Vagina (tissue), 2 donors: Measurements from ENCODE around the gene SPINK1. TPM values are rescaled to one million over a fixed set of nuclear protein-coding genes. Genes with fewer than 3 reads are reported as not detected.
"Not testable (repeated sequence)": the region's sequence is repeated elsewhere in the genome, so short reads cannot be mapped to it uniquely, and the experiment has no call there.

Experiments
- DNase-seq, 2 donors: peaks; one replicate each; pipeline ENCODE4 v3.0.0-alpha.2; 2017; ENCODE audit errors: extremely low spot score in 2 of 2
- H3K27ac ChIP-seq: fragments of 200-600 bp; sonication (generic); one replicate; pipeline ENCODE4 v1.5.1; 2019
- H3K27me3 ChIP-seq: fragments of 200-600 bp; sonication (generic); one replicate; pipeline ENCODE4 v1.5.1; 2019
- H3K36me3 ChIP-seq, 2 donors: fragments of 200-600 bp; sonication (generic); one replicate each; pipeline ENCODE4 v1.5.1; 2017 to 2019
- H3K4me1 ChIP-seq: fragments of 200-600 bp; sonication (generic); one replicate; pipeline ENCODE4 v1.5.1; 2019
- H3K4me3 ChIP-seq, 2 donors: fragments of 200-600 bp; sonication (generic); 1 replicate in 1 of 2; 2 replicates in 1 of 2; pipeline ENCODE4 v1.5.1; 2016 to 2019
- H3K9me3 ChIP-seq: fragments of 200-600 bp; sonication (generic); one replicate; pipeline ENCODE4 v1.5.1; 2019
- CTCF ChIP-seq, 3 experiments: fragments of 450-650 bp in 2 of 3; fragments of 200-600 bp in 1 of 3; sonication (generic) in 1 of 3; IDR thresholded peaks; one replicate each; pipeline ENCODE4 v1.5.1; 2017 to 2019; ENCODE audit warnings: antibody characterized with exemption in 3 of 3, mild to moderate bottlenecking in 2 of 3, moderate library complexity in 2 of 3
- POLR2A ChIP-seq, 2 donors: fragments of 450-650 bp; IDR thresholded peaks; one replicate each; pipeline ENCODE4 v1.6.1; 2017; ENCODE audit warnings: antibody characterized with exemption in 2 of 2, mild to moderate bottlenecking in 2 of 2, moderate library complexity in 2 of 2
- POLR2AphosphoS5 ChIP-seq, 2 donors: sonication (generic); formaldehyde crosslinking; IDR thresholded peaks; one replicate each; pipeline ENCODE4 v1.9.0; 2017; ENCODE audit warnings: antibody characterized with exemption in 2 of 2, mild to moderate bottlenecking in 2 of 2, low read depth in 1 of 2; ENCODE audit not compliant: insufficient read depth in 1 of 2
- intact Hi-C: fragments of 100-400 bp; cut with DNase I; formaldehyde crosslinking; loops from one replicate; pipeline ENCODE4 v1.15.1; 2023
- total RNA-seq: library from RNA; depleted of rRNA; stranded (reverse); fragments of >200 nt; gene quantifications from one replicate; pipeline ENCODE4 v1.2.3, GENCODE V29; 2016

Gene SPINK1
- total RNA-seq, 1 donor from 2014 or later, result not detected

DNA sequence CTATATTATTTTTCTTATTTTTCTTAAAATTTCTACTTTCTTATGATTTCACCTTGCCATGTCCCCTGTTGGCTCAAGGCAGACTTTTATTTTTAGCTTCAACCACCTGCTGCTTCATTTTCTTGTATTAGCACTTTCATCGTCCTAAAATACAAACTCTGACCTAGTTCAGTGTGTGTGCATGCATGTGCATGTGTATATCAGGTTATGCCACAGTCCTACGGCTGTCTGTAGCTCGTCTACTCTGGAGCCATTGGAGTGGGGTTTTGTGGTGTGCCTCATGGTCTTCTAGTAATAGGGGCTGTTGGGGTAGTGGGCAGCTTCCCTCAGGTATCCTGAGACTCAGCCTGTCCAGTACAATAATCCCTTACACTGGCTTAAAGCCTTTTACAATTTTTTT, 13.4 kb upstream of the SPINK1 start:
- intact Hi-C loops, result no loop called here
- Histone ChIP-seq H3K4me3 (no peak overlapping the region), H3K36me3 (no peaks in the 10 kb centered on the region), H3K9me3 (no peaks in the 10 kb centered on the region), H3K4me1 (no peaks in the 10 kb centered on the region), H3K27ac (no peak overlapping the region), H3K27me3 (no peaks in the 10 kb centered on the region)
- DNase-seq, result no peak
- TF ChIP-seq POLR2AphosphoS5 (IDR thresholded peaks at IDR 0.05; ENCODE audit: insufficient read depth in 1 of 2, low read depth in 1 of 2), result no peak

- TF ChIP-seq POLR2AphosphoS5 (IDR thresholded peaks at IDR 0.05; ENCODE audit: insufficient read depth in 1 of 2, low read depth in 1 of 2), result no peak
- TF ChIP-seq POLR2A (IDR thresholded peaks at IDR 0.05), result no peak
- no peak for TF ChIP-seq CTCF (IDR thresholded peaks at IDR 0.05)
- Histone ChIP-seq H3K4me1 (no peaks in the 10 kb centered on the region), H3K36me3 (no peaks in the 10 kb centered on the region), H3K27ac (no peak overlapping the region), H3K9me3 (no peaks in the 10 kb centered on the region), H3K4me3 (no peak overlapping the region), H3K27me3 (no peaks in the 10 kb centered on the region)
- no peak for DNase-seq
- intact Hi-C loops, result no loop called here
Observed at GRCh38 chr5:147842869-147843268, 11.4 kb upstream of the SPINK1 start.

- Histone ChIP-seq H3K4me3 (no peak overlapping the region), H3K4me1 (no peaks in the 10 kb centered on the region), H3K27me3 (no peaks in the 10 kb centered on the region), H3K9me3 (no peaks in the 10 kb centered on the region), H3K36me3 (no peaks in the 10 kb centered on the region), H3K27ac (no peak overlapping the region)
- intact Hi-C loops, result no loop called here
- TF ChIP-seq POLR2AphosphoS5 (IDR thresholded peaks at IDR 0.05; ENCODE audit: insufficient read depth in 1 of 2, low read depth in 1 of 2), result no peak
- no peak for TF ChIP-seq POLR2A (IDR thresholded peaks at IDR 0.05)
- TF ChIP-seq CTCF (IDR thresholded peaks at IDR 0.05), result no peak
- DNase-seq, result no peak
Observed at GRCh38 chr5:147836439-147836838, 5.0 kb upstream of the SPINK1 start.

DNA sequence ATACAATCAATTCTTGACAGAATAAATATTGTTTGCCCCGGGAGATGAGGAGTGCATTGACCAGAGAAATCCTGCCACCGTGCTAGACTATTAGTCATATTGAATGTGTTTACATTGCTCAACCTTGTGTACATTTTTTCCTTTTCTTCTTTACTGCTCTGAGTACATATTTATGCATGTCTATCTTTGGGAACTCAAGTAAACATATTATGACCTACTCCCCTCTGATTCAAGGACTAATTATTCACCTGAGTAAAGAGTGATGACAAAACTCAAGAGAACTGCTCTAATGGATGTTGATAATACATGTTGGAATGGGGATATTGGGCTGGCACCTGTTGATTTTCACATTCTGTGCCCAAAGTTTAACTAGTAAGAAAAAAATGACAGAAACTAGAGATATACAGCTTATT, 3.9 kb upstream of the SPINK1 start:
- TF ChIP-seq POLR2AphosphoS5 (IDR thresholded peaks at IDR 0.05; ENCODE audit: insufficient read depth in 1 of 2, low read depth in 1 of 2) (no peak), CTCF (IDR thresholded peaks at IDR 0.05) (no peak), POLR2A (IDR thresholded peaks at IDR 0.05) (no peak)
- intact Hi-C loops, result no loop called here
- H3K4me1 ChIP-seq, result no peaks in the 10 kb centered on the region
- H3K27me3 ChIP-seq, result no peaks in the 10 kb centered on the region
- no peak overlapping the region for H3K27ac ChIP-seq
- H3K36me3 ChIP-seq, result no peaks in the 10 kb centered on the region
- DNase-seq, result no peak
- H3K9me3 ChIP-seq, result no peaks in the 10 kb centered on the region
- no peak overlapping the region for H3K4me3 ChIP-seq

- Histone ChIP-seq H3K36me3 (no peaks in the 10 kb centered on the region), H3K9me3 (no peaks in the 10 kb centered on the region), H3K27ac (no peak overlapping the region), H3K4me3 (no peak overlapping the region), H3K27me3 (no peaks in the 10 kb centered on the region), H3K4me1 (no peaks in the 10 kb centered on the region)
- TF ChIP-seq CTCF (IDR thresholded peaks at IDR 0.05), result no peak
- no peak for TF ChIP-seq POLR2AphosphoS5 (IDR thresholded peaks at IDR 0.05; ENCODE audit: insufficient read depth in 1 of 2, low read depth in 1 of 2)
- TF ChIP-seq POLR2A (IDR thresholded peaks at IDR 0.05), result no peak
- no peak for DNase-seq
- intact Hi-C loops, result no loop called here
Observed at GRCh38 chr5:147832541-147832940, 1.1 kb upstream of the SPINK1 start.

- no peak for TF ChIP-seq CTCF (IDR thresholded peaks at IDR 0.05)
- TF ChIP-seq POLR2AphosphoS5 (IDR thresholded peaks at IDR 0.05; ENCODE audit: insufficient read depth in 1 of 2, low read depth in 1 of 2), result no peak
- TF ChIP-seq POLR2A (IDR thresholded peaks at IDR 0.05), result no peak
- intact Hi-C loops, result no loop called here
- H3K4me3 ChIP-seq, result no peak overlapping the region
- H3K27ac ChIP-seq, result no peak overlapping the region
- H3K36me3 ChIP-seq, result no peaks in the 10 kb centered on the region
- H3K27me3 ChIP-seq, result no peaks in the 10 kb centered on the region
- no peaks in the 10 kb centered on the region for H3K9me3 ChIP-seq
- H3K4me1 ChIP-seq, result no peaks in the 10 kb centered on the region
- no peak for DNase-seq
Observed at GRCh38 chr5:147830035-147830434, 1.4 kb downstream of the SPINK1 start.

- H3K27me3 ChIP-seq, H3K27ac ChIP-seq, H3K9me3 ChIP-seq, H3K4me1 ChIP-seq, H3K4me3 ChIP-seq, H3K36me3 ChIP-seq, DNase-seq: not testable (repeated sequence)
- intact Hi-C loops, result loop anchor here (10.0 kb wide), 1 partner anchor 202 kb away; no protein-coding TSS in a partner anchor
Observed at GRCh38 chr5:147827017-147827416, 4.5 kb downstream of the SPINK1 start.
